ENCODE data around the gene FADS1.

DNA sequence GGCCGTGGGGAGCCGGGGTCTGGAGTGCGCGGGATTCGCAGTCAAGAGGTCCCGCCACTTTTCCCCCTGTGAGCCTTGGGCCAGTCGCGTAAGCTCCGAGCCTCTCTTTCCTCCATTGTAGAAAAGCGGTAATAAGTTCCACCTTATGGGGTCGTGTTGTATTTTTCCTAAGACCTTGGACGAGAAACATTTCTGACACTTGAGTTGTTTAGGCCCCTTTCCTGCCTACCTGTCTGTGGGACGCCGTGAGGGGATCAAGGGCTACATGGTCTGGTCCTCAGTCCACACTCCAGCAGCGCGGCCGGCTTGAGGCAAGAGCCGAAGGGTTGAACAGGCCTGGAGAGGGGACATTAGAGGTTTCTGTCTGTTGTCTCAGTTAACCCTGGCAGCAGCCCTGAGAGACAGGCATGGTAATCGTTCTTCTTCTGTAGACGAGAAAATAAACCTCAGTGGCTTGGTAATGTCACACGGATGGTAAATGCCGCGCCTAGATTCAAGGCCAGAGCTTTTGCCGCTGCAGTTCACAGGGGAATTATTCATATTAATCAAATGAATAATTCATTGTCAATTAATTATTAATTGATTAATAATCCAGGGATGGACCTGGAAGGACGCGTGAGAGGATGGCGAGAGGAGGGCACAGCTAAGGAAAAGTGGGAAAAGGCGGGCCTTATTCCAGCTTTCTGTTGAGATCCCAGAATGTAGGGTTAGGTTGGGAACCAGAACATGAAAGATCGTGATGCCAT is 23.5 kb downstream of the FADS1 start:
- TF ChIP-seq, protein P1, sequence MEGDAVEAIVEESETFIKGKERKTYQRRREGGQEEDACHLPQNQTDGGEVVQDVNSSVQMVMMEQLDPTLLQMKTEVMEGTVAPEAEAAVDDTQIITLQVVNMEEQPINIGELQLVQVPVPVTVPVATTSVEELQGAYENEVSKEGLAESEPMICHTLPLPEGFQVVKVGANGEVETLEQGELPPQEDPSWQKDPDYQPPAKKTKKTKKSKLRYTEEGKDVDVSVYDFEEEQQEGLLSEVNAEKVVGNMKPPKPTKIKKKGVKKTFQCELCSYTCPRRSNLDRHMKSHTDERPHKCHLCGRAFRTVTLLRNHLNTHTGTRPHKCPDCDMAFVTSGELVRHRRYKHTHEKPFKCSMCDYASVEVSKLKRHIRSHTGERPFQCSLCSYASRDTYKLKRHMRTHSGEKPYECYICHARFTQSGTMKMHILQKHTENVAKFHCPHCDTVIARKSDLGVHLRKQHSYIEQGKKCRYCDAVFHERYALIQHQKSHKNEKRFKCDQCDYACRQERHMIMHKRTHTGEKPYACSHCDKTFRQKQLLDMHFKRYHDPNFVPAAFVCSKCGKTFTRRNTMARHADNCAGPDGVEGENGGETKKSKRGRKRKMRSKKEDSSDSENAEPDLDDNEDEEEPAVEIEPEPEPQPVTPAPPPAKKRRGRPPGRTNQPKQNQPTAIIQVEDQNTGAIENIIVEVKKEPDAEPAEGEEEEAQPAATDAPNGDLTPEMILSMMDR (IDR thresholded peaks at IDR 0.05), result no peak
- TF ChIP-seq POLR2AphosphoS5 (IDR thresholded peaks at IDR 0.05), result no peak
- TF ChIP-seq EP300 (IDR thresholded peaks at IDR 0.05), result no peak
- TF ChIP-seq POLR2A (IDR thresholded peaks at IDR 0.05), result no peak
